ENCODE measurements around the gene CROCC.

The CROCC gene

GRCh38 chr1:16971341-16972188 lies 49.8 kb downstream of the CROCC start:
- DNase-seq, result peak; percentile 91

GRCh38 chr1:16972189-16972895 lies 50.6 kb downstream of the CROCC start:
- no peak for DNase-seq

- DNase-seq, result no peak
Measured at GRCh38 chr1:16973215-16973614, 51.5 kb downstream of the CROCC start.

DNA sequence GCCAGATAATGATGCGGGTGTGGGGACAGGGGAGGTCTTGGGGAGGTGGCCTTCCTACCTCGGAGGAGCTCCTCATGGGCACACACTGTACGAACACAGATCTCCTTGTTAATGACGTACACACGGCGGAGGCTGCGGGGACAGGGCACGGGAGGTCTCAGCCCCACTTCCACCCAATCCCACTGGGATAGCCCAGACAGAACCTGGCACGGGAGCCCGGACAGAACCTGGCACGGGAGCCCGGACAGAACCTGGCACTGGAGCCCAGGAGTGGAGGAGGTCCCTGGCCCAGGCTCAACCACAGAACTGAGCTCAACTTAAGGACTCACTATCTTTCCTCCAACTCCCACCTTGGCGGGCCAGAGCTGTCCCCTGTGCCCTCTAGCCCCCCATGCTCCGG lies 53.5 kb downstream of the CROCC start:
- DNase-seq, result no peak

GRCh38 chr1:16975838-16976237 lies 54.1 kb downstream of the CROCC start:
- no peak for DNase-seq

- no peak for DNase-seq
Measured at GRCh38 chr1:16976966-16977365, 55.2 kb downstream of the CROCC start.

- DNase-seq, result no peak
Measured at GRCh38 chr1:16977377-16977776, 55.6 kb downstream of the CROCC start.

DNA sequence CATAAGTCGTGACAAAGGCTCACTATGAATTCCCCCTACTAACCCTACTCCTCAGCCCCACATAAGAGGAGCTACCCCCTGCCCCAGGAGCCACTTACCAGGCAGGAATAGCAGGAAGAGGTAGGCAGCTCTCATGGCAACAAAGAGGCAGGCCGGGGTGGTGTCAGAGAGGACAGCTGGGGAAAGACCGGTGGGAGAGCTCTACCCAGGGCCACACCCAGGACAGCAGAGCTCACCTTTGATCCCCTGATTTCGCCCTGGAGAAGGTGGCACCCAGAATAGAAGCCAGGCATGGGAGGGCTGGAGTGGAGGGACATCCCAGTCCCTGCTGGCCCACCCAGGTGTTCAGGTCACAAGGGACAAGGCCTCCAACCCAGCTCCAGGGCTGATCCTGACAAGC lies 56.4 kb downstream of the CROCC start:
- no peak for DNase-seq

GRCh38 chr1:16978567-16979474 lies 57.1 kb downstream of the CROCC start:
- no peak for DNase-seq

GRCh38 chr1:16979475-16980327 lies 58.0 kb downstream of the CROCC start:
- no peak for DNase-seq

DNA sequence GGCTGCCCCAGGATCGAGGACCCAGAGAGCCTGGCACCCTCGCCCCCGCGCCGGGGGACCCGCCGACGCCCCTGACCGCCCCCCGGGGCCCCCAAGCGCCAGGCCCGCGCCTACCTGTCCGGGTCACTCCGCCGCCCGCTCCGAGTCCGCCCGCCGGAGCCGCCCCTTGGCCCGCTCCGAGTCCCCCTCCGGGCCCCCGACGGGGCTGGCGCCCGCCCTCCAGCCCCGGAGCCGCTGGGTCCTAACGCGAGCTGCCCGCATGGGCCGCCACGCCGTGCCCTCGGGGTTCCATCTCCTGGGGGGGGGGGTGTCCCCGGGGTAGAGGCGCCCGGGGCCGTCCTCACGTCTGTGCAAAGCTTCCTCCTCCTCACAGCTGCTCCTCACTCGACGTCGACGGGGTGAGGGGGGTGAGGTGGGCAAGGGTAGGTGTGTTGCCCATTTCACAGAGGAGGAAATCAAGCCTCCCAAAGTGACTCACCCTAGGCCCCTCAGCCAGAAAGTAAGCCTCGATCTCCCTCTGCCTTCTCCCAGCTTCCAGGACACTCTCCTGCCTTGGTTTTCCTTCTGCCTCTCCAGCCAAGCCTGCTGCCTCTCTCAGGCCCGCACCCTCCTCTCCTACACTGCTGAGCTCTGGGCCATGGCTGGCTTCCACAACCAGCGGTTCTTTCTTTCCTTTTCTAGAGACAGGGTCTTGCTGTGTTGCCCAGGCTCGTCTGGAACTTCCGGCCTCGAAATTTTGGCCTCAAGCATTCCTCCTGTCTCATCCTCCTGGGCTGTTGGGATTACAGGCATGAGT lies 58.9 kb downstream of the CROCC start, which contains the start of gene MFAP2:
Gene MFAP2, minus strand, starts transcription at position 148 of the 796 bp plus-strand sequence. CDS start 2,347 bp downstream, outside the sequence.
- no peak for DNase-seq

DNA sequence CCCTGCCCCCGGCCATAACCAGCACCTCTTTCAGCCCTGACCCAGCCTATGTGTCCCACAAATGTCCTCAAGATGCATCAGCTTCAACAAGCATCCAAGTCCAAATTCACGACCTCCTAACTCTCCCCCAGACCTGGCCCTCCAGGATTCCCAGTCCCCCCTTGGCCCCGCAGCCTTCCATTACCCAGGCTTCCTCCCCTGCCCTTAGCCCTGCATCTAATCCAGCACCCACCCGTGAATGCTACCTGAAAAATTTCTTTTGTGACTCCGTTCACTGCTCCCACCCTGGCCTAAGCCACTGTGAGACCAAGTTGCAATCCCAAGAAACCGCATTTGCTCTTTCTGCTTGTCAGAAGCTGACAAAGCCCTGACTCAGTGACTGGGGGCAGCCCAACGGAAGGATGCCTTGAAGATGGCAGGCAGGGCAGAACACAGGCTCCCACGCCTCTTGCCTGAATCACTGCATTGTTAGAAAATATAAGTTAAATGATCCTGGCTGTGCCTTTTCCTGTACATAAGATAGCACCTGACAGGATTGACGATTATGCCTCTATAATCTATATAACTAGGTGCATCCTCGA lies 59.6 kb downstream of the CROCC start:
- no peak for DNase-seq

DNA sequence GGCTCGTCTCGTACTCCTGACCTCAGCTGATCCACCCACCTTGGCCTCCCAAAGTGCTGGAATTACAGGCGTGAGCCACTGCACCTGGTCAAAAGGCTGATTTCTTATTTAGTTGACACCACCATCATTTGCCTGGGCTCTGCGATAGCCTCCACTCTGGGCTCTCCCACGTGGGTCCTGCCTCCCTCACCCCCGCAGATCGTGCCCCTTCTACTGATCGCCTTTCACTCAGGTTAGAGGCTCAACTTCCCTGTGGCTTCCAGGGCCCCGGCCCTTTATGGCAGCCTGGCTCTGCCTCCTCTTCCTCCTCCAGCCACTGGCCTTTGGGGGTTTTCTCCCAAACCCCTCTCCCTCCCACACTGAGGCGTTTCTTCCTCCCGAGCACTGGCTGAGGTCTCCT lies 61.2 kb downstream of the CROCC start:
- DNase-seq, result no peak

DNA sequence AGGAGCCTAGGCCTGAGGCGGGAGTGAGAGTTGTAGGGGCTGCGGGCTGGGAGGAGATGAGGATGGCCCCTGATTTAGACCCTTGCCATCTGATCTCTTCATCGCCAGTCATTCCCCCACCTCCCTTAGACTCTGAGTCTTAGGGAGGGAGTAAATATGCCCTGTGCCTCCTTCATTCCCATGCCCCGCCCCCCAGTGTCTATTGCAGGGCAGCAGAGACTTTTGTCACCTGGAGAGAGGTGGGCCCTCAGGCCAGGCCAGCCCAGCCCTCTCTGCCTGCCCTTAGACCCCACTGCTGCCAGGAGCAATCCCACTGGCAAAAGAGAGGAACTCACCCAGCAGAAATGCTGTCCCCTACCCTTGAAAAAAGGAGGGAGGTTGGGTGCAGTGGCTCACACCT lies 61.9 kb downstream of the CROCC start:
- no peak for DNase-seq

DNA sequence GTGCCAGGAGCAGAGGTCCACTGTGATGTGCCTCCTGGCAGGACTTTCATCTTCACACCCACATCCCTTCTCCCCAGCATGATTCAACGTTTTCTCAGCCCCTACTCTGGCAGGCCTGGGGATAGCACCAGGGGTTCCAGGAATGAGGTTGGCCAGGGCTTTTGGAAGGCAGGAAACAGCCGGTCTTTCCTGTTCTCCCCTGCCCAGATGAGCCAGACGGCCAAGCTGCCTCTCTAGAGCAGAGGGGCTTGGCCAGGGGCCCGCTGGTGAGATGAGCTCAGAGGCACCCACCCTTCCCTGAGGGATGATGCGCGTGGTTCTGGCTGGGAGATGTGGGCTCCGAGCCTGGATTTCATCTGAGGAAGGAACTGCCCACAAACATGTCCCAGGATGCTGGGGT lies 63.0 kb downstream of the CROCC start:
- no peak for DNase-seq

GRCh38 chr1:16986113-16986512 lies 64.4 kb downstream of the CROCC start:
- no peak for DNase-seq

DNA sequence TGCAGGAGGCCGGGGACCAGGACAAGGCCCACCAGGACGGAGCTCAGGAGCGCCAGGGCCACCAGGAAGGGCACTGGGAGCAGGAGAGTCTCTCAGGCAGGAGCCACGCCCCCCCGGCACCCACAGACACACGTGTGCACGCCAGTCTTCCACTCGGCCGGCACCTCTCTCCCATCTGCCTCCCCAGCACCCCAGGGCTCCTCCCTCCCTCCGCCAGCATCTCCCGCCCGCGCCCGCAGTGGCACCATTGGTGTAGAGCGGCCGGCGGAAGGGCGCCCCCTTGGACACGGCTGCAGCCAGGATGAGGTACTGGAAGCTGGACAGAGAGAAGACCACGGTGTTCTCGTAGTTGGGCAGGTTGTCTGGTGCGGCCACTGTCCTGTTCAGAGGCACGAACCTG lies 64.8 kb downstream of the CROCC start:
- no peak for DNase-seq

DNA sequence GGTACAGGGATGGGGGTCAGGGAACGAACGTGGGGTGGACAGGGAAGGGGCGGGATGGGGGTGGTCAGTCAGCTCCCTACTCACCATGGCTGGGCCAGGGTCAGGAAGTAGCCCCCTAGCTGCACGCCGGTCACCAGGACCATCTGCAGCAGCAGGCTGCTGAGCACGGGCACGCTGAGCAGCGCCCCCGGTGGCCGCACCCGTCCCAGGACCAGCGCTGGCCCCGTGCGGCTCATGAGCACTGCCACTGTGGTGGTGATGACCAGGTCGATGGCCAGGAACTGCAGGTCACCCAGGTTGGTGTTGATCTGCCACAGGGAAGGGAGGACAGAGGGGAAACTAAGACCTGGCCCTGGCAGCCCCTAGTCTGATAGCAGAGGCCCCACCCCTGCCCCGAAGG lies 65.2 kb downstream of the CROCC start:
- DNase-seq, result no peak

GRCh38 chr1:16988210-16988609 lies 66.5 kb downstream of the CROCC start:
- DNase-seq, result no peak

DNA sequence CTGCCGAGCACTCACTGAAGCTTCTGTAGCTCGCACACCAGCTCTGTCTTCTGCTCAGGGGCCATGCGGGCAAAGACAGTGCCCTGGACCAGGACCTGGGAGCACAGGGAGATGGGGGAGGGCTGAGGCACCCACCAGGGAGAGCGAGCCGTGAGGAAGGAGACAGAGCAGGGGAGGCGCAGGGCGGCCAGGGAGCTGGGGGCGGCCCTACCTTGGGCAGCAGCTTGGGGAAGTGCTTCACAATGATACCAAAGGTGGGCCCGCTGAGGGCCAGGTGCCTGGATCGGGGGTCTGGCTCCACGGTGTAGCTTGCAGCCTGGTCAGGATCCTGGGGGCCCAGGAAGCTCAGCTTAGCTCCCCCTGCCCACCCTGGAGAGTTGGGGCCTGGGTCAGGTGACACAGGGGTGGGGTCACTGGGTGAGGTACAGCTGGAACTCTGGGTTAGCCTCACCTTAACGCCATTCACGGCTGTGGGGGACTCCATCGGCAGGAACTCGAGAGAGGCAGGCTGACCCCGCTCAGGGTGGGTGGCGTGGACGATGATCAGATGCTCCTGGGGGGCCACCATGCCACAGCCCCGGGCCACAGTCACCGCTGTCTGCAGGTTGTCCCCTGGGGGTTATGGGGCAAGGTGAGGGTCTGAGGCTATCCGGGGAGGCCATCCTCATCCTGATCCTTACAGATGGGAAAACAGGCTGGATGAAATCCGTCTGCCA lies 68.1 kb downstream of the CROCC start:
- no peak for DNase-seq
